TTC549 (cell line): ENCODE results near the gene CORO6.

Source experiments
- FAIRE-seq: peaks from 2 replicates; lab custom pipeline; 2012; peaks lifted over from hg19 to GRCh38; lab: Jason Lieb, UNC

The CORO6 gene

GRCh38 chr17:29577001-29577370 lies 45.7 kb downstream of the CORO6 start:
- FAIRE-seq: no peak

GRCh38 chr17:29576214-29577000 lies 46.3 kb downstream of the CORO6 start:
- no peak for FAIRE-seq

DNA sequence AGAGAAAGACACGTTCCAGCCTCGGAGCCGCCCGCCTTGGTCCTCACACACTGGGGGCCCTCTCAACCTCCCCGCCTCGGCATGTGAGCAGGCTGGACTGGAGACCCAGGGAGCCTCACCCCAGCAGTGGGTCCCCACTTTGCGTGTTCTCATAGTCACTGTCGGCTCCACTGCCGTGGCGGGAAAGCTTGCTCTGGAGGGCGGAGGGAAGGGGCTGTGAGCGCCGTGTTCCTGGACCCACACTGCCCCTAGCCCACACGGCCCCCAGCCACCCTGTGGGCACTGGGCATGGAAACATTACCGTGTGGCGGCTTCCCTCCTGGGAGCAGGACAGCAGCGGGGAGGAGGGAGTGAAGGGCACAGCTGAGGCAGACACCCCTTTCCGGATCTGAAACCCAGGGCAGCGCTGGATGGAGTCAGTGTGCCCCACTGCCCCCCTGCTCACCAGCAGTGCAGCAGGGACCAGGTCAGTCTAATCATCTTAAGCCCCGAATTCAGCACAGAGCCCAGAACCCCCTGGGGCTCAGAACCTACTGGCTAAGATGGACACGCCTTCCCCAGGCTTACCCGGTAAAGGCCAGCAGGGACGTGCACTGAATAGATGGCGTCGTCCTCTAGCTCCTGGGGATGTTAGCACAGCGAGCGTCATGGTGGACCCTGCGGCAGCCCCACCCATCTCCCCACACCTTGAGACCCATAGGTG lies 47.0 kb downstream of the CORO6 start:
- no peak for FAIRE-seq

DNA sequence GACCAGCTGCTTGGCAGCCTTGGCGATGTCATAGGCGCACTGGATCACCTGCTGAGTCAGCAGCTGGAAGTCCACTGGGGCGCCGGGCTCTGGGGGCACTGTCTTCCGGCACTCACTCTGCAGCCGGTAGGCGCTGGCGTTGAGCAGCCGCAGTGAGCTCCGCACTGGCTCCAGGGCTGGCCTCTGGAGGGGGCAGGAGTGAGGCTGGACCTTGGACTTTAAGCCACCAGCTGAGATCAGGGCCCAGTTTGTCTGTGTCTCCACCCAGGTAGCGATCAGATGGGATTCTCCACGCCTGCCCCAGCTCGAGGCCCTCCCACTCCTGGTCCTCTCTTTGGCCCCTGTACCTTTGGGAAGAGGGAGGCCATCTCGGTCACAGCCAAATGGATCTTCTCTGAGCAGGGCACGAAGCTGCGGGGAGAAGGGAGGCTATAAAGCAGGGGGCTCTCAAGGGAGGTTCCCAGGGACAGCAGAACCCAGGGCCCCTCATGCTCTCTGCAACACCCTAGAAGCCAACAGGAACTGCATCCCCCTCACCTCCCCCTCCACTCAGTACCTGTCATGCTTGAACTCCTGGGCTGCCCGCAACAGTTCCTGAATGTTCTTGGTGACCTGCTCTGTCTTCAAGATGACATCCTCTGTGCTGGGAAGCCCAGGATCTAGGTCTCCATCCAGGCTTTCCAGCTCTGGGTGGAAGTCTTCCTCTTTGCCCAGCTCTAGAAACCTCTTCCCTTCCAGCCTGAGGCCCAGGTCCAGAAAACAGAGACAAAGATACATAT lies 47.8 kb downstream of the CORO6 start:
- no peak for FAIRE-seq

DNA sequence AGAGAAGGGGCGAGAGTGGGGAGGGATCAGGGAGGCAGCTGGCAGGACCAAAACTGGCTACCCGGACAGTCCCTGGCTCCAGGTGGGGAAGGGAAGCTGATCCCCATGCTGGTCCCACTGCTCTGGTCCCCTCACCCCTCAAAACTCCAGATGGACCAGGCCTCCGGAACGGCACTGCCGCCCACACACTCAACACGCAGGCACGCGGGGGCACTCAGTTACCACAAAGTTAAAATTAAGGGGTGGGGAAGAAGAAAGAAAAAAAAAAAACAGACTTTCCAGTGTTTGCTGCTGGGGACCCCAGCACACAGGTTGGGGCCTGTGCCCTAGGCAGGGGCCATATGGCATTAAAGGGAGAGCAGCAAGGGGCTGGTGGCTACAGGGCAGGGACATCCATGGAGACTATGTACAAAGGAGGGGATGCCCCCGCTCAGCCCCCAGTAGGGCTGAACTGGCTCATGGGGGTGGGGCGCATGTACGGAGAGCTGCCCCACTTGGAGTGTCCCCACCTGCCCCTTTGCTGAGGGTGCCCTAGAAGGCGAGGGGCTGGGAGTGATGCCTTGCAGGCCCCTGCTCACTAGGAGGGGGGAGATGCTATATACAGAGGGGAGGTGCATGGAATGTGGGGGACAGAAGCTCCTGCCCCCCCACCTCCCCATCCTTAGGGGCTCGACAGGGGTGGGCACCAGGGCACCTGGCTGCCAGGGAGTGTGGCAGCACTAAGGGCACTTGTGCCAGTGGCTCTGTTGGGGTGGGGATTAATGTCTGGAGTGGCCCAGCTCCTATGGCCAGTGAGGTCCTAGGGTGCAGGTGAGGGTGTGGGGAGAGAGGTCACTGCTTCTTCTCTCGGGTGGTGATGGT lies 48.6 kb downstream of the CORO6 start:
- FAIRE-seq: no peak

GRCh38 chr17:29573558-29573869 lies 49.2 kb downstream of the CORO6 start:
- FAIRE-seq: no peak

DNA sequence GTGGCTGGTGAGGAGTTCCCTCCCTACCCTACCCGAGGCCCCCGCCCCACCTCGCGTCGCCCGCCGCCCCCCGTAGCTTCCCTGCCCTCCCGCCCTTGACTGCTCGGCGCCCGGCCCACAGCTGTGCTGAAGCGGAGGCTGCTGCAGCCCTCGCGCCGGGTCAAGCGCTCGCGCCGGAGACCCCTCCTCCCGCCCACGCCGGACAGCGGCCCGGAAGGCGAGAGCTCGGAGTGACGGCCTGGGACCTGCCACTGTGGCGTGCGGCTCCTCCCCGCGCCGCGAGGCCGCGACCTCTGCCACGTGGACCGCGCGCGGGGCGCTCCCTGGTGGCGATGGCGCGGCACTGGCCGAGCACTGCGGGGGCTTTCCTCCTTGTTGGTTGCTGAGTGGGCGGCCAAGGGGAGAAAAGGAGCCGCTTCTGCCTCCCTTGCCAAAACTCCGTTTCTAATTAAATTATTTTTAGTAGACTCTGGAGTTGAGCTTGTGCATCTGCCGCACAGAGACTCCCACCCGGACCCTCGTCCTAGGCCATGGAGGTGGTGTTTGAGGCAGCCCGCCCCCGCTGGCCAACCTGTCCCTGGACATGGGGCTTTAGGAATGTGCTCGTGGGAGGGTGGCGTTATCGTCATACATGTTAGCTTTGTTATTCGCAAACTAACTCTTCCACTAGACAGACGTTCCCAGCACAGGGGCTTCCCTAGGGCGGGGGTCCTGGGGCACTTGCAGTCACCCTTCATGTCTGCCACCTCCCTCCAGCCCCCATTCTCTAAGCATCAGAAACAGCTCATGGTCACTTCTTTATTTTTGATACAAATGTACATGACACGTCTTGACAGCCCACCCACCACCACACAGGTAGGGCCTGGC lies 49.8 kb downstream of the CORO6 start:
- no peak for FAIRE-seq

DNA sequence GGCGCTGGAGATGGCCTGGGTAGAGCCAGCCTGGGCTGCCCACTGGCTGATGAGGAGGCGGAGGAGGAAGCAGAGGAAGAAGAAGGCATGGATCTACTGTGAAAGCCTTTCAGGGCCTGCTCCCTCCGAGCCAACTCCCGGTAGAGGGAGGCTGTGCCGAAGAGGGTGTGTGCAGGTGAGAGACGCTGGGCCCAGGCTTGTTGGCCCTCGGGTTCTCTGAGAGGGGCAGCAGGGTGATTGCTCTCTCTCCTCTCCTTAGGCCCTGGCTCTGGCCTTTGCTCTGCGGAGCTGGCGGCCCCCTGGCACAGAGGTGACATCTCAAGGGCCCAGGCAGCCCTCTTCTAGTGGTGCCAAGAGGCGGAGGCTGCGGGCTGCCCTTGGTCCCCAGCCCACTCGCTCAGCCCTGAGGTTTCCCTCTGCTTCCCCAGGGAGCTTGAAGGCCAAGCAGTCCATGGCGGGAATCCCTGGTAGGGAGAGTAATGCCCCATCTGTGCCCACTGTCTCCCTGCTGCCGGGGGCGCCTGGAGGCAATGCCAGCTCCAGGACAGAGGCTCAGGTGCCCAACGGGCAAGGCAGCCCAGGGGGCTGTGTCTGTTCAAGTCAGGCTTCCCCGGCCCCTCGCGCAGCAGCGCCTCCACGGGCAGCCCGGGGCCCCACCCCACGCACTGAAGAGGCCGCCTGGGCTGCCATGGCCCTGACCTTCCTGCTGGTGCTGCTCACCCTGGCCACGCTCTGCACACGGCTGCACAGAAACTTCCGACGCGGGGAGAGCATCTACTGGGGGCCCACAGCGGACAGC lies 50.6 kb downstream of the CORO6 start:
- FAIRE-seq: no peak

DNA sequence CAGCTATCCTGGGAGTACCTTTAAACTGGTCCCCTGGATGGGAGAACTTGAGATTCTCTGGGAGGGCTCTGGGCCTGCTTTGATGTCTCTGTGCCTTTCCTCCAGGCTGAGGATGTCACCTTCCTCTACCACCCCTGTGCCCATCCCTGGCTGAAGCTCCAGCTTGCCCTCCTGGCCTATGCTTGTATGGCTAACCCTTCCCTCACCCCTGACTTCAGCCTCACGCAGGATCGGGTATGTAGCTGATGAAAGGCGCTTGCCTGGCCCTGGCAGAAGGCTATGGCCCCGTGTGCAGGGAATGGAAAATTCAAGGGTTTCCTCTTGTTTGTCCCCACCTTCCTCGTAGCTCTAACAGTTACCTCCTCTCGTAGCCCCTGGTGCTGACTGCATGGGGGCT lies 51.2 kb downstream of the CORO6 start:
- no peak for FAIRE-seq

DNA sequence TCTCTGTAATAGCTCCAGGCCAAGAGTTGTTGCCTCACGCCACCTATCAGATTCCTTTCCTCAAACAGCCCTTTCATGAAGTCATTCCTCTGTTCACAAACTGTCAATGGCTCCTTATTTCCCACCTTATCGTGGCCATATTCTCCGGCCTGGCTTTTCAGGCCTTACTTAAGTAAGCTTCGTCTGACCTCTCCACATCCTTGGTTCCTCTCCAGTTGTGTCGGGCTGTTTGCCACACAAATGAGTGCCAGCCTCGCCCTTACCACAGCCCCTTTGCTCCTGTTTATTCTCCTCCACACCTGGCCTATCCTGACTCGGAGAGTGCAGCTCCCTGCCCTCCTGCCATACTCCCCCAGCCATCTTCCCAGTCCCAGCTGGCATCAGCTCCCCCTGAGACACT lies 52.2 kb downstream of the CORO6 start:
- FAIRE-seq: no peak

DNA sequence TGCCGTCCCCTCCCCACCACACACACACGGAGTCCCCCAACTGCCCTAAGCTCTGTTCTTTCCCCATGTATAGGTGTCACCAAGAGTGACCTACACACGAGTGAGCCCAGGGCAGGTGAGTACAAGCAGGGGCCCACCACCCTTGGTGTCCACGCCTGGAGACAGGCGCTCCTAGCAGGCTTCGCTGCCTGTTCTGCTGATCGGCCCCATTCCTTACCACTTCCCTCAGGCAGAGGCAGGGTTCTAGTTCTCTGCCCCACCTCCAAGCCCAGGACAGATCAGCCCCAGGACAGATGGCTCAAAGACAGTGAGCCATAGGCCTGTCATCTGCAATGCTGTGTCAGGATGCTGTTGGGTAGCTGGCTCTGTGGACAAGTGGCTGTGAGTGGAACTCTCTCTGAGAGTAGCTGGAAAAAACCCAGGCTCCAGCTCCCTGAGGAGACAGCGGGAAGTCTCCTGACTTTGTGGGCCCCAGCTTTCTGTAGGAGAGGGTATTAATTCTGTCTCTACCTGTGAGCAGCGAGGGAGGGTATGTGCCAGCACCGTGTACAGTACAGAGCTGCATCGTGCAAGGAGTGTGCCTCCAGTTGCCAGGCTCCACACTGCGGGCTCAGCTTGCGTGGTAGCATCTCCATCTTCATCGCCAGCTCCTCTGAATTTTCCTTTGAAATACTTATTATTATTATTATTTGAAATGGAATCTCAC lies 53.3 kb downstream of the CORO6 start:
- FAIRE-seq: no peak

DNA sequence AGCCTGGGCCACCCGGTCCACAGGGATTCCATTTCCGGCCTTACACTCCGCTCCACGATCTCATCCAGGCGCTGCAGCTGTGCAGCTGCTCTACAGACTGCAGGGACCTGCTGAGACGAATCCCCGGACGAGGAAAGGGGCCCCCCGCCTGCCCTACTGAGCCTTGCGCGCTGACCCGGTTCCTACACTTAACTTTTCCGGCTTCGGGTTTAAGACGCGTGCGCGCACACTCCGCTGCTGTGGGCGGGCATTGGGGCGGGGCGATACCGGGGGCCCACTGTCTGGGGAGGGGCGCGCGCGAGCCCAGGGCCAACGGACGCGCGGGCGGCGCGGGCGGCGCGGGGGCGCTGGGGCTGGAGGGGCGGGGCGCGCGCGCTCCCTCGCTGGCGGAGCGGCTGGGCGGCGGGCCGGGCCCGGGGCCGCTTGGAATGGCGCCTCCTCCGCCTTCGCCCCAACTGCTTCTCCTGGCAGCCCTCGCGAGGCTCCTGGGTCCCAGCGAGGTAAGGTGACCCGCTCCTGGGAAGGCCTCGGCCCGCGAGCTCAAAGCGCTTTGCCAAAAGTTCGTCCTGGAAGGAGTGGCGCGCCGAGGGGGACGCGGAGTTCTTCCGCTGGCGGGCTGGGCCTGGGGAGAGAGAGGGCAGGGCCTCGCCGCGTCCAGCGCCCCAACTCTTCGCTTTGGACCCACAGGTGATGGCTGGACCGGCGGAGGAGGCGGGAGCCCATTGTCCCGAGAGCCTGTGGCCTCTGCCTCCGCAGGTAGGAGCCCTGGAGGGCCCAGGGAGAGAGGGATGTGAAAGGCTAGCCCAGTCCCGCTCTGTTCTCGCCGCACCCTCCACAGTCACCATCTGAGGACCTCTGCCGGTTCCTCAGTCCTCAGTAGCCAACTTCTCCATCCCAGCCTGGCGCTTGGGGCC lies 54.1 kb downstream of the CORO6 start, which contains the start of gene TP53I13:
TP53I13 (plus strand) TSS at position 371 of the 914 bp plus-strand sequence; CDS start at position 429, 58 bp downstream.
- FAIRE-seq: no peak

DNA sequence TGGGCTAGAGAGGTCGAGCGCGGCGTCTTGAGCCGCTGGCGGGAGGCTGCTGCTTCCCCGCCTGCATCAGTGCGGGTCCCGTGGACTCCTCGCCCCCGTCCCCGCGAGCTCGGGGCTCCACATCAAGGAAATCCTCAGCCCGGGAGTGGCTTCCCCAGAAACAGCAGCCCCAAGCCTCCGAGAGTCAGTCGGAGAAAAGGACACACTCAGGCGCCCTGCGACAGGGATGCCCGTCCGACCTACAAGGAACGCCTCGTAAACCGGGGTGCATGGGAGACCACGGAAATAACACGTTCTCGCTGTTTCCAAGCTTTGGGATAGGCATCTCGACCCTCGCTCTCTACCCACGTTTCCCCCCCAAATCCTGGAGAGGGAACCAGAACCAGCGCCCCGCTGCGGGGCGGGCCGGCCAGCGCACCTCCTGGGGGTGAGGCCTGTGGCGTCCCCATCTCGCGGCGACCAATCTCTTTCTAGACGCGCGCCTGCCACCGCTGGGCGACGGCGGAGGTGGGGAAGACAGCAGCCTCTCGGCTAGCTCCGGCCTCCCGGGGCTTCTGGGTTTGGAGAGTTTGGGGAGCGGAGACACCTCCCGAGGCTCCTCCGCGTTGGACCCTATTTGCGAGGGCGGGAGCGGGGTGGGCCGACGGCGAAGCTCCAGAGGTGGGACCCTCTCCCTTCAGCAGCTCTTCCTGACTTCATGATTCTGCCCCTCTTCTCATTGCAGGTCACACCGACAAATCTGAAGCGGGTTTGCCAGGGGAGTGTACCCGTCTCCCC lies 55.0 kb downstream of the CORO6 start:
- FAIRE-seq: no peak

DNA sequence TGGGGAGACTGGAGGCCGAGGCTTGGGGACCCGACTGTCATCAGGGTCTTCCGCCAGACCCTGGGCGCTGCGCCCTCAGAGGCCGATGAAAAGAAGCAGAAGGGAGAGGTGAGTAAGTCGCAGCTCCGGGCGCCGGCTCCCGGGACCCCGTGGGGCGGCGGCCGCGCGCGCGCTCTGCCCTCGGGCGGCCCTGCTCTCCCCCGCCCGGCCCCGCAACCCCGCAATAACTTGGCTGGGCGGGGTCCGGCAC lies 55.5 kb downstream of the CORO6 start:
- FAIRE-seq: no peak

DNA sequence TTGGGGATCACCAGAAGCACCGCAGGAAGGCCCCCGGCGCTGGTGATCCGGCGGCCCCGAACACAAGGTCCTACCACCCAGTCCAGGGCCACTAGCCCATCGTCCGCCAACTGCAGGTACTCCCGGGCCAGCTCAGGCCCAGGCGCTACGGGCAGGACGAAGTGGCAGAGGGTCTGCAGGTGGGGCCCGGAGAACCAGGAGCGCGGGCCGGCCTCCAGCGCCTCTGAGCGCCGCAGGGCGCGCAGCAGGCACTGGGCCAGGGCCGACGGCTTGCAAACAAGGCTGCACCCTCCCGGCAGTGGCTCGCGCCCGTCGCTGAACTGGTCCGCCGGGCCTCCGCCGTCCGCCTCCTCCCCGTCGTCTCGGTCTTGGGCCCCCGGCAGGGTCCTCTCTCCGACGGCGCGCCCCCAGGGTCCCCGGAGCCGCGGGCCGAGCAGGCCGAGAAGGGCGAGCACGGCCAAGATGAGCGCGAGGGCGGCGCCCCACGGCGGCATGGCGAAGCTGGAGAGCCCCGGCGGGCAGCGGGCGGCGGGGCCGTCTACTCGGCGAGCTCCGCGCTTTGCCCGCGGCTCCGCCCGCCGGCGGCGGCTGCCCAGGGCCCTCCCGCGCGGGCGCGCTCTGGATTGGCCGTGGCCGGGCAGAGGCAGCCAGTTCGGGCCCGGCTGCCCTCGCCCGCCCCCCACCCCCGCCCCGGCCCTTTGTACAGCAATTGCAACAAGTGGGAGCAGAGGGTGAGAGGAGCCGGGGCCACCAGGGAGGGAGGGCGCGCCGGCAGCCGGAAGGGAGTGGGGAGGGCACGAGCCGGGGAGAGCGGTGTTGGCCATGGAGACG lies 56.0 kb downstream of the CORO6 start, which contains the start of gene ABHD15:
ABHD15 (minus strand) TSS at position 565 of the 831 bp plus-strand sequence; CDS start at position 494, 71 bp downstream.
- FAIRE-seq: no peak

- FAIRE-seq: no peak
Measured at GRCh38 chr17:29565643-29566472, 56.9 kb downstream of the CORO6 start.
